NCI-H2171 (cell line): ENCODE measurements around the gene TSPAN11.
"Not testable (repeated sequence)": the region's sequence is repeated elsewhere in the genome, so short reads cannot be mapped to it uniquely, and the experiment has no call there.

Experiments
- DNase-seq: peaks from one replicate; lab custom pipeline; 2025; lab: John Stamatoyannopoulos, UW

Gene TSPAN11

DNA sequence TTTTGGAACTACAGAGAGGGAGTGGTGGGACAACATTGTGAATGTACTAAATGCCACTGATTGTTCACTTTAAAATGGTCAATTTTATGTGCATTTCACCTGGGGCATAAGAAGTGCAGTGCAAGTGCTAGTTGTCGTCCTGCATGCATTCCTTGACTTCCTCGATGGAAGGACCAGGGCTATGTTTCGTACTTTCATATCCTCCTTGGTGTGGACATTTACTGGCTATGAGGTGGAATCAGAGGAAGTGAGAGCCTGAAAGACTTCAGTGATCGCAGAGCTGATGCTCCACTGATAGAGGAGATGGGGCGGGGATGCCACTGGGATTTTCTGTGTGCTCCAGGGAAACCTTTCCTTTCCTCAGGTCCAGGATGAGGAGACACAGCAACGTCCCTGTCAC is 93.0 kb downstream of the TSPAN11 start:
- DNase-seq = no peak

DNA sequence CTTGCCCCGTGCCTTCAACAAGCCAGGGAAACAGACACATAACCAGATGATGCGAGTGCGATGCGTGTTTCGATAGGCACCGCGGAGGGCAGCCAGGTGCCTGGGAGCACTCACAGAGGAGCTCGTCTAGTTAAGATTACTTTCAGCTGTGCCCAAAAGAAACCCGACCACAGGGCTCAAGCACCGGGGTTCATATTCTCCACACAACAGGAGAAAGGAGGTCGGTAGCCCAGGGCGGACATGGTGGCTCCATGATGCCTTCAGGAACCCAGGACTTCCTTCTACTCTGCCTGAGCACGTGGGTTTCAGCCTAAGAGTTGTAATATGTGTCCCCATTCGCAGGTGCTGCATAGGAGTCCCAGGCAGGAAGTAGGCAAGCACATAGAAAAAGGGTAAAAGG is 93.4 kb downstream of the TSPAN11 start:
- DNase-seq = no peak

DNA sequence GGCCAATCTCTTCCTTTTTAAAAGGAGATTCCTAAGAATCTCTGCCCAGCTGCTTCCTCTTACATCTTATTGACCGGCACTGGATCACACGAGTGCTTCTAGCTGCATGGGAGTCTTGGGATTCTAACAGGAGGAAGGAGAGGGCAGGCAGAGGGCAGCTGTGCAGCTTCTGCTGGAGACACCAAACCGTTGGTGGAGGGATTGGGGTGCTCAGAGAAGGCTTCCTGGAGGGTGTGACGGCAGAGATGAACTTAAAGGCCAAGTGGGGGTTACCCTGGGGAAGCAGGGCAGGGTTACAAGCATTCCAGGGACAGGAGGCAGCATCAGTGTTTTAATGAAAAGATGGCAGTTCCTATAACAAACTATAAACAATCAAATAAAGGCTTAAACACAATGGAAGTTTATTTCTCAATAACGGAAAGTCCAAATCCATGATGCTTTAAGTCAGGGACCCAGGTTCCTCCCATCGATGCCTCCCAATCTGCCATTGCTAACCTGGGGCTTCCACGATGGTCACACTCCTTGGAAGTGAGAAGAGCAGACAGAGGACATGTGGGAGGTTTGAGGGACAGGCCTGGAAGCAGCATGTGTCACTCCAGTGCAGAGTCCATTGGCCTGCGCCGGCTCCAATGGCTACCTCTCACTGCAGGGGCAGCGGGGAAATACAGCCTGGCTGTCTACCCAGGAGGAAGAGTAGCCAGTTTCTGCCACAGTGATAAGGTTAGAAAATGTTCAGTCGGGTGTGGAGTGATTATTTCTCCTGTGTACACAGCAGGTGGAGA is 94.0 kb downstream of the TSPAN11 start:
- DNase-seq = no peak

DNA sequence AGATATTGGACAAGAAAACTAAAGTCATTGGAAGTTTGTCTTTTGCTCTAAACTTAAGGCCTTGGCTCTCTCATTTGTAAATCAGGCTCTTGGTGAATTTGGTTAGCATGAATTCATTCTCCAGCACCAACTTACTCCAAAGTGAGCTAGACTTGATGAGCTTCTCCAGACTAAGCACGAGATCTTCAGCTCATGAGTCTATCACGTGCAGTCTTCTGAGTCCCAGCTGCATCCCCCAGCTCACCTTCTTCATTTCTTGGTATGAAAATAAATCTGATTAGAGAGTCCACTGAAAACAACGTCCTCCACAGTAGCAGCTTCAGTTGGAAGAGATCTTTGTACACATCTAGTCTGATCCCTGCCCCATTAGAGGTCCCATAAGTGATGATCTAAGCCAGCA is 94.6 kb downstream of the TSPAN11 start:
- no peak for DNase-seq

- no peak for DNase-seq
Measured at GRCh38 chr12:31021809-31022494, 95.4 kb downstream of the TSPAN11 start.

DNA sequence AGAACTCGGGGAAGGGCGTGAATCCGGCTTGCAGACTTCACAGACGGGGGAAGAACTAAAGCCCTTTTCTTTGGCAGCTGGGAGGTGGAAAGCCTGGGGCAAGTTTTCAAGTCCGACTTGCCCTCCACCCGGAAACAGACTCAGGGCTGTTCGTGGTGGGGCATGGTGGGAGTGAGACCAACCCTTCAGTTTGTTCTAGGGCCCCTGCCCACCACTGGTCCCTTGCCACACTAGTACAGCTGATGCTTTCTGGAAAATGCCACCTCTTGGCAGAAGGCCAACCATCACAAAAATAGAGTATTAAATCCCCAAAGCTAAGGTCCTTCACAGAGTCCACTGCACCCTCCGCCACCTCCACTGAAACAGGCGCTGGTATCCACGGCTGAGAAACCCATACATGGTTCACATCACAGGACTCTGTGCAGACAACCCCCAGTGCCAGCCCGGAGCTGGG is 96.8 kb downstream of the TSPAN11 start:
- no peak for DNase-seq

DNA sequence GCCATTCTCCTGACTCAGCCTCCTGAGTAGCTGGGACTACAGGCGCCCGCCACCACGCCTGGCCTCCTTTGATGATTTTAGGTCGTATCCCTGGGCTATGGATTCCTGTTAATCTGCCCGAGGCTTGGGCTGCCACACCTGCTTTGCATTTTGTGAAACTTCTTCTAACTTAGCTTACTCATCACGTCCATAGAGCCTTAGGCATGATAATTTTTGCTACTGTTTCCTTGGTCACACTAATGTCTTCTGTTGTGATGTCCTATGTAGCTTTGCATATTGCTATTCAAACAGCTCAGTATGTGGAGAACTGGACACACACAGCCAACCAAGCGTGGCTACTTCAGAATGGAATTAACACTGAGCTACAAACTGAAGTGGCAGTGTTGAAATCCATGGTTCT is 99.7 kb downstream of the TSPAN11 start:
- no peak for DNase-seq

DNA sequence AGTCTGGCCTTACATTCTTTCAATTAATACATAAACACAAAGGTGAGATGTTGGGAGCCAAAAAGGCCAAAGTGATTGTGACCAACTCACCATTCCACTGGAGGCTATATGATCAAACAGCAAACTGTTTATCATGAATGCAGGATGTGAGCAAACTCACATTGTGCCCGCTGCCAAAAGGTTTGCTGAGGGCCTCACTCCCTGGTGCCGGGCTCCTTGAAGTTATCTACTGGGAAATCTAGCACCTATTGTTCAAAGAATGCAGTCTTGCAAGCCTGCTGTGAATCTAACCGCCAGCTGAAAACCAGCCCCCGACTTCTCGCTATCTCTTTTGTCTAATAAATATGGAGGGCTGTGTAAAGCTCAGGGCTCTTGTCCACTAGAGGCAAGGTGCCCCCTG is 100.5 kb downstream of the TSPAN11 start:
- not testable (repeated sequence) for DNase-seq

DNA sequence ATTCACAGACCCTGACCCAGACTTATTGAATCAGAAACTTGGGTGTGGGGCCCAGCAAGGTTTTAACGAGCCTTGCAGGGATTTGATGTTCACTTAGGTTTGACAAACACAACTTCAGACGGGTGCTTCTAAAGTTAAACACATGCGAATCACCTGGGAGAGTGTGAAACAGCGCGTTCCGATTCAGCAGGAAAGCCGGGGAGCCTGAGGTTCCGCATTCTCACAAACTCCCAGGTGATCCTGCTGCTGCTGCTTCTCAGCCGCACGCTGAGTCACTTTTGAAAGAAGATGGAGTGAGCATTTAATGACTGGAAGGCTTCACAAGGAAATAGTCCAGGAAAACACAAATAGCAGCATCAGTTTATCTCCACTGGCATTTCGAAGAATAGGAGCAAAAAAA is 102.9 kb downstream of the TSPAN11 start:
- no peak for DNase-seq

GRCh38 chr12:31029916-31030562 is 103.5 kb downstream of the TSPAN11 start:
- no peak for DNase-seq

GRCh38 chr12:31031951-31032335 is 105.4 kb downstream of the TSPAN11 start:
- DNase-seq = no peak

GRCh38 chr12:31033146-31033545 is 106.6 kb downstream of the TSPAN11 start:
- no peak for DNase-seq

DNA sequence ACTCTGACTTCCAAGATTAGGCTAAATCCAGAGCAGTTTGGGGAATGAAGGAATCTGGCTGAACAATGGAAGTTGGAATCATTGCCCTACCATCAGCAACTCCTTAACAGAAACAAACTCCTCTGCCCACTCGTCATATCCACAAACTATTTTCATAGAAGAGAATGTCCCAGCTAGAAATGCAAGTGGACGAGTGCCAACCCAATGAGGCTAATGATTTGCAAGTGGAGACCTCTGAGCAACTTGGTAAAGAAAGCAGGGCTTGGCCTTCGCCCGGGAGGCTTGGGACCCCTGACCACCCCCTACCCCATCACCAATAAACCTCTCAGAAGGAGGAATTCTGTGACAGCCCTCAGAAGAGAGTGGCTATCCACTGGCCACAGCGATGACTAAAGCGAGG is 107.1 kb downstream of the TSPAN11 start:
- DNase-seq = no peak

DNA sequence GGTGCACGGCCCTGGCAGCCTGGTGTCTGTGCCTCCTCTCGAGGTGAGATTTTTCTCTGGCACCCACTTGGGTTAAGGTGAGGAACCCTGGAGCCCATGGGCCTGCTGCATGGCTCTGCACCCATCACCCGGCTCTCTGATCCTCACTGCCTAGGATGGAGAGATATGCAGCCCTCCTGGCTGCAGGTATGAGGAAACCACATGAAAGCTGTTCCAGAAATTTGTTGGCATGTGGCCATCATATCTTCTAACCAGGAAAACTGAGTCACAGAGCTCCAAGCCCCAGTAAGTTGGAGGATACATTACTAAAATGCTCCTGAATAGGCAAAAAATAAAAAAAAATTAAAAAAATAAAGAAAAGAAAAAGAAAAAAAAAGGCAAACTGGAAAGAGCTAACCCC is 107.8 kb downstream of the TSPAN11 start:
- DNase-seq = no peak

- DNase-seq = no peak
Measured at GRCh38 chr12:31035226-31035625, 108.7 kb downstream of the TSPAN11 start.

GRCh38 chr12:31035967-31036665 is 109.6 kb downstream of the TSPAN11 start:
- DNase-seq = no peak

DNA sequence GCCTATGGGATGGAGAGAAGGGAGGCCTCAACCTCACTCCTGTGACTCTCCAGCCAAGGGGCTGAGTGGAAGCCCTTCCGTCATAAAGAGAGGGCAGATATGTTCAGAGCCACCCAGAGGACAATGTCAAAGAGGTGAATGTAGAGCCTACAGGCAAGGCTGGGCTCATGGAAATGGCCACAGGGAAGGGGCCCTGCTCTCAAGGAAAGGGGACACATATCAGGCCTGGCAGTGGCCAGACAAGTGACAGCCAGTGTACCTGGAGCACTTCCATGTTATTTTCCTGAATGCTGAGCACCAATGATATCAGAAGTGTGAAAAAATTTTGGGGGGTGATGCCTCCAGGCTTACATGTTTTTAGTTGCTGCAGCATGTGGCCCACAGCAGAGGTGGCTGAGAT is 110.5 kb downstream of the TSPAN11 start:
- no peak for DNase-seq

DNA sequence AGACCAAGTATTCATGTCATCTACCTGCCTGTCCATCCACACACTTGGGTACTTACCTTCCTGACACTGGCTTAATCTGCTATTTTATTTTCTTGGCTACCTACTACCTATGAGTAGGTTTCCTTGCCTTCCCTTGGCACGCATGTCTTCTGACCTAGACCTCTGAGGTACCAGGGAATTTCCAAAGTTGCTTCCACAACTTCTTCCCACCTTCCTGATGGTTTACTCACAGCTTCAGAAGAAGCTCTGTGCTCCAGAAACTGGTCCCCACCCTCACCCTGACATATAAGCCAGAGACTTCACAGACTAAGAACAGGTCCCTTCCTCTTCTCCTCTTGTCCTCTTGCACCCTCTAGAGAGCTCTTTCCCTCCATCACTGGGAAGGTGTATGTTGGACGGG is 111.4 kb downstream of the TSPAN11 start:
- no peak for DNase-seq

GRCh38 chr12:31041033-31041564 is 114.6 kb downstream of the TSPAN11 start:
- no peak for DNase-seq
